ENCODE results near the gene DIABLO. TPM values are rescaled to one million over a fixed set of nuclear protein-coding genes. Genes with fewer than 3 reads are reported as not detected.

DIABLO gene
- total RNA-seq, 1 experiment from 2014 or later = 47.9 TPM

GRCh38 chr12:122201381-122201780 is 24.5 kb downstream of the DIABLO start:
- no TSS peak for BruUV-seq (replicated peaks)
- TF ChIP-seq EZH2 (IDR thresholded peaks at IDR 0.05; ENCODE audit: low read depth) (no peak), CTCF (conservative IDR thresholded peaks at IDR 0.05) (no peak)
- no peak overlapping the region for H2AFZ ChIP-seq
- ChIA-PET CTCF (no interaction called here), POLR2A (ENCODE audit: unreplicated experiment) (no interaction called here)
- no peaks in the 10 kb centered on the region for H3K9me3 ChIP-seq (ENCODE audit: insufficient read depth, low read depth)
- H3K79me2 ChIP-seq (ENCODE audit: low read depth) = no peaks in the 10 kb centered on the region
- H3K9me2 ChIP-seq (ENCODE audit: insufficient read depth) = no peaks in the 10 kb centered on the region
- H3K36me3 ChIP-seq (ENCODE audit: low read depth) = no peaks in the 10 kb centered on the region
- no peak for DNase-seq
- peaks cover 20% of the 10 kb centered on the region; the same call in 1 of the 2 replicates for H3F3A ChIP-seq (ENCODE audit: insufficient read depth, low read depth)
- no peaks in the 10 kb centered on the region for H3K27me3 ChIP-seq (ENCODE audit: insufficient read depth, low read depth)
- H3K4me2 ChIP-seq = no peak overlapping the region
- no peaks in the 10 kb centered on the region for H4K20me1 ChIP-seq (ENCODE audit: insufficient read depth)
- peaks cover 12% of the 10 kb centered on the region for H3K4me1 ChIP-seq (replicated peaks; ENCODE audit: insufficient read depth)
- intact Hi-C loops (cut with micrococcal nuclease; ENCODE audit: unreplicated experiment) = no loop called here
- no peak overlapping the region for H3K4me3 ChIP-seq
- no peak overlapping the region for H3K27ac ChIP-seq

- no peak for TF ChIP-seq EZH2 (IDR thresholded peaks at IDR 0.05; ENCODE audit: low read depth)
- no peak for TF ChIP-seq CTCF (conservative IDR thresholded peaks at IDR 0.05)
- no peak overlapping the region for H2AFZ ChIP-seq
- no peaks in the 10 kb centered on the region; the same call in 1 of the 2 replicates for H3K9me3 ChIP-seq (ENCODE audit: insufficient read depth, low read depth)
- no peak overlapping the region for H3K4me3 ChIP-seq
- H3F3A ChIP-seq (ENCODE audit: insufficient read depth, low read depth) = peaks cover 13% of the 10 kb centered on the region; the same call in 1 of the 2 replicates
- DNase-seq = no peak
- no peaks in the 10 kb centered on the region for H3K27me3 ChIP-seq (ENCODE audit: insufficient read depth, low read depth)
- ChIA-PET CTCF (no interaction called here), POLR2A (ENCODE audit: unreplicated experiment) (no interaction called here)
- H4K20me1 ChIP-seq (ENCODE audit: insufficient read depth) = no peaks in the 10 kb centered on the region
- intact Hi-C loops (cut with micrococcal nuclease; ENCODE audit: unreplicated experiment) = no loop called here
- no peak overlapping the region for H3K4me2 ChIP-seq
- H3K36me3 ChIP-seq (ENCODE audit: low read depth) = no peaks in the 10 kb centered on the region
- no peaks in the 10 kb centered on the region for H3K79me2 ChIP-seq (ENCODE audit: low read depth)
- H3K27ac ChIP-seq = no peak overlapping the region
- H3K4me1 ChIP-seq (replicated peaks; ENCODE audit: insufficient read depth) = peaks cover 12% of the 10 kb centered on the region
- BruUV-seq (replicated peaks) = no TSS peak
- no peaks in the 10 kb centered on the region for H3K9me2 ChIP-seq (ENCODE audit: insufficient read depth)
These were observed 25.2 kb downstream of the DIABLO start for GRCh38 chr12:122200541-122201175.

GRCh38 chr12:122199484-122200355 is 26.1 kb downstream of the DIABLO start:
- H3K4me1 ChIP-seq (replicated peaks; ENCODE audit: insufficient read depth) = peaks cover 12% of the 10 kb centered on the region
- no peaks in the 10 kb centered on the region for H3K79me2 ChIP-seq (ENCODE audit: low read depth)
- H3K9me2 ChIP-seq (ENCODE audit: insufficient read depth) = no peaks in the 10 kb centered on the region
- H3K9me3 ChIP-seq (ENCODE audit: insufficient read depth, low read depth) = peaks cover 4% of the 10 kb centered on the region; the same call in 1 of the 2 replicates
- no TSS peak for BruUV-seq (replicated peaks)
- ChIA-PET CTCF (no interaction called here), POLR2A (ENCODE audit: unreplicated experiment) (interaction anchor here (0.6 kb wide), 1 partner anchor 73 kb away, joined by 3 read pairs; no protein-coding TSS in a partner anchor)
- no peak overlapping the region for H2AFZ ChIP-seq
- no peaks in the 10 kb centered on the region for H3K36me3 ChIP-seq (ENCODE audit: low read depth)
- no peak overlapping the region for H3K4me3 ChIP-seq
- no peak overlapping the region for H3K4me2 ChIP-seq
- TF ChIP-seq CTCF (conservative IDR thresholded peaks at IDR 0.05) (no peak), EZH2 (IDR thresholded peaks at IDR 0.05; ENCODE audit: low read depth) (no peak)
- intact Hi-C loops (cut with micrococcal nuclease; ENCODE audit: unreplicated experiment) = loop anchor here (2.0 kb wide), 1 partner anchor 69 kb away; no protein-coding TSS in a partner anchor
- DNase-seq = no peak
- no peaks in the 10 kb centered on the region for H3K27me3 ChIP-seq (ENCODE audit: insufficient read depth, low read depth)
- H4K20me1 ChIP-seq (ENCODE audit: insufficient read depth) = no peaks in the 10 kb centered on the region
- H3F3A ChIP-seq (ENCODE audit: insufficient read depth, low read depth) = peaks cover 3% of the 10 kb centered on the region; the same call in 1 of the 2 replicates
- no peak overlapping the region for H3K27ac ChIP-seq

Data from PC-9 (cell line).